Measurements from ENCODE around the gene ATP10A. TPM values are rescaled to one million over a fixed set of nuclear protein-coding genes. Genes with fewer than 3 reads are reported as not detected.
A peak's percentile ranks its signal among the peaks of the same experiment; 100 is the strongest.

ATP10A gene
- total and polyA plus RNA-seq, 8 donors = 1.5 to 15.2 (median 3.2) TPM

- Histone ChIP-seq H3K27me3 (no peaks in the 10 kb centered on the region), H3K9me3 (no peaks in the 10 kb centered on the region), H3K4me1 (peaks cover 0 to 10% (median 4%) of the 10 kb centered on the region in 4 donors), H3K4me3 (no peak overlapping the region), H3K27ac (no peak overlapping the region), H3K36me3 (no peaks in the 10 kb centered on the region)
- 62 to 84% (median 69%) methylated on average over 2 of the region's 2 CpGs for WGBS, 5 donors
- intact Hi-C loops (cut with DNase I; ENCODE audit: low total_unique reads) = no loop called here
- peak in 1 of 2 donors; percentile 37 for DNase-seq
- no peak for TF ChIP-seq EP300 (IDR thresholded peaks at IDR 0.05)
- no peak for TF ChIP-seq POLR2AphosphoS5 (IDR thresholded peaks at IDR 0.05)
- no peak for TF ChIP-seq POLR2A (IDR thresholded peaks at IDR 0.05)
- no peak for TF ChIP-seq CTCF (IDR thresholded peaks at IDR 0.05)
These were observed 37.3 kb upstream of the ATP10A start for GRCh38 chr15:25900431-25900830.

- WGBS, 5 donors = 39 to 93% (median 85%) methylated on average over 1 of the region's 1 CpG
- Histone ChIP-seq H3K27me3 (no peaks in the 10 kb centered on the region), H3K4me1 (peaks cover 0 to 10% (median 4%) of the 10 kb centered on the region in 4 donors), H3K27ac (no peak overlapping the region), H3K4me3 (no peak overlapping the region), H3K9me3 (no peaks in the 10 kb centered on the region), H3K36me3 (no peaks in the 10 kb centered on the region)
- no peak for TF ChIP-seq CTCF (IDR thresholded peaks at IDR 0.05)
- no peak for TF ChIP-seq POLR2AphosphoS5 (IDR thresholded peaks at IDR 0.05)
- no peak for TF ChIP-seq POLR2A (IDR thresholded peaks at IDR 0.05)
- no peak for TF ChIP-seq EP300 (IDR thresholded peaks at IDR 0.05)
- intact Hi-C loops (cut with DNase I; ENCODE audit: low total_unique reads) = no loop called here
- DNase-seq = no peak
These were observed 36.7 kb upstream of the ATP10A start for GRCh38 chr15:25899870-25900269.

- Histone ChIP-seq H3K27ac (no peak overlapping the region), H3K4me3 (no peak overlapping the region), H3K36me3 (no peaks in the 10 kb centered on the region), H3K4me1 (peaks cover 0 to 6% (median 0%) of the 10 kb centered on the region in 4 donors), H3K9me3 (no peaks in the 10 kb centered on the region), H3K27me3 (no peaks in the 10 kb centered on the region)
- DNase-seq = no peak
- intact Hi-C loops (cut with DNase I; ENCODE audit: low total_unique reads) = no loop called here
- TF ChIP-seq POLR2A (IDR thresholded peaks at IDR 0.05) = no peak
- no peak for TF ChIP-seq EP300 (IDR thresholded peaks at IDR 0.05)
- no peak for TF ChIP-seq POLR2AphosphoS5 (IDR thresholded peaks at IDR 0.05)
- TF ChIP-seq CTCF (IDR thresholded peaks at IDR 0.05) = no peak
These were observed 34.5 kb upstream of the ATP10A start for GRCh38 chr15:25897658-25898057.

- Histone ChIP-seq H3K36me3 (no peaks in the 10 kb centered on the region), H3K4me3 (no peak overlapping the region), H3K9me3 (no peaks in the 10 kb centered on the region), H3K4me1 (peaks cover 0 to 19% (median 5%) of the 10 kb centered on the region in 4 donors), H3K27me3 (no peaks in the 10 kb centered on the region), H3K27ac (no peak overlapping the region)
- intact Hi-C loops (cut with DNase I; ENCODE audit: low total_unique reads) = no loop called here
- DNase-seq = no peak
- no peak for TF ChIP-seq CTCF (IDR thresholded peaks at IDR 0.05)
- TF ChIP-seq POLR2A (IDR thresholded peaks at IDR 0.05) = no peak
- WGBS, 5 donors = 73 to 81% (median 78%) methylated on average over 3 of the region's 3 CpGs
These were observed 31.3 kb upstream of the ATP10A start for GRCh38 chr15:25894371-25894902.

Measured in stomach (tissue), 9 donors.